Thymus (tissue), 11 donors: ENCODE results near the gene CAMK2G. TPM values are rescaled to one million over a fixed set of nuclear protein-coding genes. Genes with fewer than 3 reads are reported as not detected.
A peak's percentile ranks its signal among the peaks of the same experiment; 100 is the strongest.

ENCODE experiments used
- DNase-seq, 9 donors: peaks; one replicate each; pipeline ENCODE4 v3.0.0-alpha.2; 2013; ENCODE audit warnings: low spot score in 9 of 9, low read depth in 6 of 9, missing footprints in 1 of 9
- H3K27ac ChIP-seq, 2 donors: one replicate each; pipeline ENCODE4 v1.5.1; 2013; ENCODE audit warnings: control low read depth in 1 of 2, low read depth in 1 of 2, low read length in 1 of 2, mild to moderate bottlenecking in 1 of 2, moderate library complexity in 1 of 2
- H3K27me3 ChIP-seq, 2 donors: one replicate each; pipeline ENCODE4 v1.5.1; 2013; ENCODE audit warnings: low read length in 1 of 2; ENCODE audit not compliant: control insufficient read depth in 2 of 2, insufficient read depth in 1 of 2
- H3K36me3 ChIP-seq, 2 donors: one replicate each; pipeline ENCODE4 v1.5.1; 2013; ENCODE audit warnings: low read length in 1 of 2, mild to moderate bottlenecking in 1 of 2, moderate library complexity in 1 of 2; ENCODE audit not compliant: control insufficient read depth in 2 of 2, insufficient read depth in 2 of 2
- H3K4me1 ChIP-seq, 2 donors: one replicate each; pipeline ENCODE4 v1.5.1; 2013; ENCODE audit warnings: low read length in 2 of 2; ENCODE audit not compliant: control insufficient read depth in 2 of 2, insufficient read depth in 2 of 2
- H3K4me3 ChIP-seq, 2 donors: one replicate each; pipeline ENCODE4 v1.5.1; 2013; ENCODE audit warnings: low read length in 2 of 2, control low read depth in 1 of 2, mild to moderate bottlenecking in 1 of 2
- H3K9me3 ChIP-seq, 2 donors: one replicate each; pipeline ENCODE4 v1.5.1; 2013; ENCODE audit warnings: low read length in 1 of 2, mild to moderate bottlenecking in 1 of 2; ENCODE audit not compliant: control insufficient read depth in 2 of 2, insufficient read depth in 1 of 2
- WGBS: extraction: QIAGEN DNeasy Blood & Tissue Kit; methylation state at CpG from one replicate; pipeline ENCODE4 v1.1.7; 2013; 5-methylcytosine and 5-hydroxymethylcytosine counted together
- polyA plus RNA-seq: library from polyadenylated mRNA; stranded (reverse); fragments of 200-250 nt; gene quantifications from one replicate; pipeline ENCODE4 v1.2.3, GENCODE V29; 2013
- total RNA-seq: library from RNA; stranded (reverse); fragments of 120-200 nt; gene quantifications from one replicate; pipeline ENCODE4 v1.2.4, GENCODE V29; 2013
- donor health status: healthy.

CAMK2G gene
- total and polyA plus RNA-seq, 2 donors = 10.5 to 17.2 TPM

GRCh38 chr10:73772281-73773151 is 101.8 kb downstream of the CAMK2G start:
- H3K9me3 ChIP-seq = peaks cover 0 to 3% of the 10 kb centered on the region in 2 donors
- DNase-seq = peak in 6 of 9 donors; percentile 68 to 89 (median 76)
- H3K27me3 ChIP-seq = no peaks in the 10 kb centered on the region
- H3K36me3 ChIP-seq = peaks cover 14 to 67% of the 10 kb centered on the region in 2 donors
- peaks cover 21 to 45% of the 10 kb centered on the region in 2 donors for H3K4me1 ChIP-seq
- peak overlapping the region; percentile 92 to 98 for H3K27ac ChIP-seq
- H3K4me3 ChIP-seq = peak overlapping the region; percentile 78 to 83
- under 1% methylated on average over 101 of the region's 101 CpGs for WGBS

DNA sequence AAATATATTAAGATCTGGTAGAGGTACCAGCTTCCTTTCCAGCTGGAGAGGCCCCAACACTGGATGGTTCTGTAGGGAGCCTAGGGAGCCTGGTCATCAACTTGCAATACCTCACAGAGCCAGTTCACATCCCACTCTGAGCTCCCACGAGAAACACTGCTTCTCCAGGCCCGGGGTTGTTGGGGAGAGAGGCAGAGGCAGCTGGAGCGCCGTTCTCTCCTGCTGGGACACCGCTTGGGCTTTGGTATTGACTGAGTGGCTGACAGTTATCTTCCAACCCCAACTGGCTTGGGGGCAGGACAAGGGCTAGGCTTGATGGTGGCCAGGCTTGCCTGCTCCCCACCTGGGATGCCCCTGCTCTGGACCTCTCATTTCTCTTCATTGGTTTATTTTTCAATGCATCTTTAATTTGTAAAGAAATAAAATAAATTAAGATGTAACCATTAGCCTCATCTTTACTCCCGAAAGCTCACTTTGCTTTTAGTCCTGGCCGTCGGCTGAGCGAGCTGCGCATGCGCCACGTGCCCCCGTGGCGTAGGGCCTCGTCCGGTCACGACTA is 102.6 kb downstream of the CAMK2G start:
- WGBS = 24% methylated on average over 17 of the region's 17 CpGs
- Histone ChIP-seq H3K27me3 (no peaks in the 10 kb centered on the region), H3K4me3 (peak overlapping the region; percentile 78 to 83), H3K36me3 (peaks cover 17 to 70% of the 10 kb centered on the region in 2 donors), H3K4me1 (peaks cover 21 to 45% of the 10 kb centered on the region in 2 donors), H3K27ac (peak overlapping the region; percentile 92 to 98), H3K9me3 (peaks cover 0 to 3% of the 10 kb centered on the region in 2 donors)
- DNase-seq = peak in 5 of 9 donors; percentile 50 to 78 (median 69)

- DNase-seq = no peak
- WGBS = 99% methylated on average over 5 of the region's 5 CpGs
- Histone ChIP-seq H3K9me3 (peaks cover 0 to 3% of the 10 kb centered on the region in 2 donors), H3K27ac (peak overlapping the region in 1 of 2 donors; percentile 45), H3K4me1 (peaks cover 13 to 36% of the 10 kb centered on the region in 2 donors), H3K27me3 (no peaks in the 10 kb centered on the region), H3K4me3 (no peak overlapping the region), H3K36me3 (peaks cover 41 to 73% of the 10 kb centered on the region in 2 donors)
Measured at GRCh38 chr10:73769396-73769795, 105.0 kb downstream of the CAMK2G start.

GRCh38 chr10:73768881-73769280 is 105.5 kb downstream of the CAMK2G start:
- Histone ChIP-seq H3K9me3 (peaks cover 0 to 3% of the 10 kb centered on the region in 2 donors), H3K4me3 (no peak overlapping the region), H3K4me1 (peaks cover 9 to 30% of the 10 kb centered on the region in 2 donors), H3K27ac (peak overlapping the region in 1 of 2 donors; percentile 45), H3K27me3 (no peaks in the 10 kb centered on the region), H3K36me3 (peaks cover 44 to 75% of the 10 kb centered on the region in 2 donors)
- DNase-seq = peak in 5 of 9 donors; percentile 42 to 76 (median 54)
- WGBS = 62% methylated on average over 11 of the region's 11 CpGs

DNA sequence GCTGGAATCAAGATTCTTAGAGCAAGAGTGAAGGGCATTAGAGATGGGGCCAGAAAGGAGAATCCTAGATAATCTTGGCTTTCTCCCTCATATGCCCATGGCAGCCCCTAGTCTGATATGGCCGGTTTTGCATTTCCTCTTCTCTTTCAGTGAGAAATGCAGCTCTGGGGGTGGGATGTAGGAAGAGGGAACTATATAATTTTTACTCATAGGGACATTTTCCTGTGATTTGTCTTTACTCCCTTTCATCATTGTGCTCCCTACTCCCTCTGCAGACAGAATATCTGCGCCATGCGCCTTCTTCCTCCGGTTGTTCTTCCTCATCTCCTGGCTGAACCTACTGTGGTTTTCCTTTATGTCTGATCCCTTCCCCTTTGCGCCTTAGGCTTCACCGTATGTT is 109.3 kb downstream of the CAMK2G start:
- Histone ChIP-seq H3K27ac (no peak overlapping the region), H3K4me1 (peaks cover under 1 to 16% of the 10 kb centered on the region in 2 donors), H3K27me3 (no peaks in the 10 kb centered on the region), H3K4me3 (no peak overlapping the region), H3K36me3 (peaks cover 68 to 95% of the 10 kb centered on the region in 2 donors), H3K9me3 (no peaks in the 10 kb centered on the region)
- WGBS = 98% methylated on average over 6 of the region's 6 CpGs
- DNase-seq = no peak

GRCh38 chr10:73763343-73763742 is 111.0 kb downstream of the CAMK2G start:
- peaks cover 15 to 17% of the 10 kb centered on the region in 2 donors for H3K4me1 ChIP-seq
- no peak for DNase-seq
- H3K27me3 ChIP-seq = no peaks in the 10 kb centered on the region
- H3K4me3 ChIP-seq = no peak overlapping the region
- WGBS = 92% methylated on average over 2 of the region's 2 CpGs
- no peak overlapping the region for H3K27ac ChIP-seq
- H3K36me3 ChIP-seq = peaks cover 73 to 90% of the 10 kb centered on the region in 2 donors
- H3K9me3 ChIP-seq = no peaks in the 10 kb centered on the region

DNA sequence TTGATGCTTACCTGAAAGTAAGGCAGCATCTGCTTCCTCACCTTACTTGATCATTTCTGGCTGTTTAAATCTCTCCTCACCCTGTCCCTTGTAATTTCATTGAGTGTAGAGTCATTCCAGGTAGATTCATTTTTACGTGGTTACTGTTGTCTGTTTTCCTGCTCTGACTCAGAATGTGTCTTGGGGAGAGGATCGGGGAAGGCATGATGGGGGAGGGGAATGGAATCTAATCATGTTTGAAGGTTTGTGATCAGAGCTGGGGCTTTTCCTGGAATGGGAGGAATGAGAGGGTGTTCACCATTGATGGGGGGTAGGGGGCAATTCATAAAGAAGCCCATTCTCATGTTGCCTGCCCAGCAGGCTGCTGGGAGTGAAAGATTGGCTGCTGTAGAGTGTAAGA is 111.4 kb downstream of the CAMK2G start:
- DNase-seq = no peak
- no peak overlapping the region for H3K27ac ChIP-seq
- no peaks in the 10 kb centered on the region for H3K9me3 ChIP-seq
- peaks cover 73 to 86% of the 10 kb centered on the region in 2 donors for H3K36me3 ChIP-seq
- peaks cover 15 to 17% of the 10 kb centered on the region in 2 donors for H3K4me1 ChIP-seq
- WGBS = 94% methylated on average over 2 of the region's 2 CpGs
- H3K27me3 ChIP-seq = no peaks in the 10 kb centered on the region
- H3K4me3 ChIP-seq = no peak overlapping the region
